Prostate gland (tissue), 2 donors: ENCODE measurements around the gene EVPLL. TPM values are rescaled to one million over a fixed set of nuclear protein-coding genes. Genes with fewer than 3 reads are reported as not detected.
"Not testable (repeated sequence)": the region's sequence is repeated elsewhere in the genome, so short reads cannot be mapped to it uniquely, and the experiment has no call there.

ENCODE experiments used
- DNase-seq: peaks from one replicate; pipeline ENCODE4 v3.0.0-alpha.2; 2019; ENCODE audit warnings: low spot score
- H3K27ac ChIP-seq, 2 donors: fragments of 200-600 bp; sonication (generic); 2 replicates each; pipeline ENCODE4 v1.5.1; 2017 to 2019
- H3K27me3 ChIP-seq: fragments of 200-600 bp; sonication (generic); replicated peaks from 2 replicates; pipeline ENCODE4 v1.5.1; 2019; ENCODE audit not compliant: insufficient read depth
- H3K36me3 ChIP-seq, 2 donors: fragments of 200-600 bp; sonication (generic); 1 replicate in 1 of 2; 2 replicates in 1 of 2; pipeline versions ENCODE4 v1.5.1 to v1.8.1; 2017 to 2019
- H3K4me1 ChIP-seq: fragments of 200-600 bp; sonication (generic); replicated peaks from 2 replicates; pipeline ENCODE4 v1.5.1; 2019
- H3K4me3 ChIP-seq, 2 donors: fragments of 200-600 bp; sonication (generic); 2 replicates each; pipeline ENCODE4 v1.5.1; 2017 to 2019
- H3K9me3 ChIP-seq: fragments of 200-600 bp; sonication (generic); 2 replicates; pipeline ENCODE4 v1.5.1; 2017
- CTCF ChIP-seq, 4 experiments: fragments of 200-600 bp in 2 of 4; fragments of 450-650 bp in 2 of 4; sonication (generic) in 2 of 4; IDR thresholded peaks; 1 replicate in 3 of 4; 2 replicates in 1 of 4; pipeline ENCODE4 v1.5.1; 2016 to 2019; ENCODE audit warnings: antibody characterized with exemption in 4 of 4, mild to moderate bottlenecking in 2 of 4, moderate library complexity in 2 of 4
- POLR2A ChIP-seq: fragments of 450-650 bp; IDR thresholded peaks from one replicate; pipeline ENCODE4 v1.6.1; 2016; ENCODE audit warnings: antibody characterized with exemption, mild to moderate bottlenecking
- POLR2AphosphoS5 ChIP-seq: sonication (generic); formaldehyde crosslinking; IDR thresholded peaks from one replicate; pipeline ENCODE4 v1.6.1; 2017; ENCODE audit warnings: antibody characterized with exemption
- WGBS: methylation state at CpG from one replicate; pipeline ENCODE4 v1.1.5; 2018; 5-methylcytosine and 5-hydroxymethylcytosine counted together
- intact Hi-C: fragments of 100-400 bp; cut with DNase I; formaldehyde crosslinking; loops from one replicate; pipeline ENCODE4 v1.14.2; 2022
- total RNA-seq, 2 donors: library from RNA; depleted of rRNA; stranded (reverse); fragments of >200 nt; gene quantifications; one replicate each; pipeline ENCODE4 v1.1.0, GENCODE V29; 2016

The EVPLL gene
- total RNA-seq, 2 donors from 2014 or later = 1.6 to 1.7 TPM

GRCh38 chr17:18368946-18369345 lies 8.6 kb upstream of the EVPLL start:
- 78% methylated on average over 8 of the region's 8 CpGs for WGBS
- TF ChIP-seq POLR2AphosphoS5 (no peak), CTCF (IDR thresholded peaks at IDR 0.05) (no peak), POLR2A (no peak)
- Histone ChIP-seq H3K4me1 (no peaks in the 10 kb centered on the region), H3K4me3 (no peak overlapping the region), H3K36me3 (no peaks in the 10 kb centered on the region), H3K27me3 (no peaks in the 10 kb centered on the region), H3K27ac (no peak overlapping the region), H3K9me3 (no peaks in the 10 kb centered on the region)
- intact Hi-C loops = no loop called here
- no peak for DNase-seq

GRCh38 chr17:18370761-18371160 lies 6.8 kb upstream of the EVPLL start:
- intact Hi-C loops = no loop called here
- 79% methylated on average over 5 of the region's 5 CpGs for WGBS

GRCh38 chr17:18371455-18371854 lies 6.1 kb upstream of the EVPLL start:
- TF ChIP-seq POLR2AphosphoS5 (no peak), POLR2A (no peak), CTCF (IDR thresholded peaks at IDR 0.05) (no peak)
- Histone ChIP-seq H3K27ac (no peak overlapping the region), H3K36me3 (no peaks in the 10 kb centered on the region), H3K27me3 (no peaks in the 10 kb centered on the region), H3K9me3 (no peaks in the 10 kb centered on the region), H3K4me1 (no peaks in the 10 kb centered on the region), H3K4me3 (no peak overlapping the region)
- intact Hi-C loops = no loop called here
- DNase-seq = no peak
- 63% methylated on average over 7 of the region's 7 CpGs for WGBS

More at GRCh38 chr17:18370761-18371160, 6.8 kb upstream of the EVPLL start:
- no peaks in the 10 kb centered on the region for H3K4me1 ChIP-seq
- no peaks in the 10 kb centered on the region for H3K36me3 ChIP-seq
- H3K27me3 ChIP-seq = no peaks in the 10 kb centered on the region
- H3K9me3 ChIP-seq = no peaks in the 10 kb centered on the region
- no peak for TF ChIP-seq POLR2A
- no peak for TF ChIP-seq POLR2AphosphoS5
- no peak for TF ChIP-seq CTCF (IDR thresholded peaks at IDR 0.05)
- no peak overlapping the region for H3K27ac ChIP-seq
- H3K4me3 ChIP-seq = no peak overlapping the region
- DNase-seq = no peak

GRCh38 chr17:18373181-18373580 lies 4.4 kb upstream of the EVPLL start:
- H3K27me3 ChIP-seq = not testable (repeated sequence)

GRCh38 chr17:18374216-18374615 lies 3.4 kb upstream of the EVPLL start:
- TF ChIP-seq POLR2AphosphoS5 (no peak), POLR2A (no peak), CTCF (IDR thresholded peaks at IDR 0.05) (no peak)
- no peak for DNase-seq
- no peak overlapping the region for H3K27ac ChIP-seq
- no peaks in the 10 kb centered on the region for H3K27me3 ChIP-seq
- H3K36me3 ChIP-seq = no peaks in the 10 kb centered on the region
- H3K4me3 ChIP-seq = no peak overlapping the region
- WGBS = 90% methylated on average over 7 of the region's 7 CpGs
- no peaks in the 10 kb centered on the region for H3K9me3 ChIP-seq
- intact Hi-C loops = no loop called here
- no peaks in the 10 kb centered on the region for H3K4me1 ChIP-seq

More at GRCh38 chr17:18373181-18373580, 4.4 kb upstream of the EVPLL start:
- WGBS = 85% methylated on average over 6 of the region's 6 CpGs
- H3K4me3 ChIP-seq, intact Hi-C loops, H3K9me3 ChIP-seq, H3K4me1 ChIP-seq, H3K36me3 ChIP-seq, DNase-seq, H3K27ac ChIP-seq: not testable (repeated sequence)
